ENCODE data around the gene SCAMP1.
"Not testable (repeated sequence)": the region's sequence is repeated elsewhere in the genome, so short reads cannot be mapped to it uniquely, and the experiment has no call there.

SCAMP1 gene

DNA sequence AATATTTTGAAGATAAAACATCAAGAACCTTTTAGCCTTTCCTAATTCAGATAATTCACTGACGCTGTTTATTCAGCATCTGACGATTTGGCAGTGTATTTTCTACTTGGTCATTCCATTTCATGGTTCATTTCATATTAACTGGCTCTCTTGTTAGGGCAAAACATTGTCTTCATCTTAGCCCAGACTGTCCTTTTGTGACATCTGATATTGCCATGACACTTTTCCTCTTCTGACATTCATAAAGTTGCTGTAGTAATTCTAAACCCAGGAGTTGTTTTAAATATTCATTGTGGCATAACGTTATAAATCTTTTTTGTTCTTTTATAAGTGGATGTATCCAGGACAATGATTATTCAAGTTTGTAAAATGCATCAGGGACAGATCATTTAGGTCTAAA, 1.8 kb downstream of the SCAMP1 start:
- DNase-seq: peak; percentile 43

DNA sequence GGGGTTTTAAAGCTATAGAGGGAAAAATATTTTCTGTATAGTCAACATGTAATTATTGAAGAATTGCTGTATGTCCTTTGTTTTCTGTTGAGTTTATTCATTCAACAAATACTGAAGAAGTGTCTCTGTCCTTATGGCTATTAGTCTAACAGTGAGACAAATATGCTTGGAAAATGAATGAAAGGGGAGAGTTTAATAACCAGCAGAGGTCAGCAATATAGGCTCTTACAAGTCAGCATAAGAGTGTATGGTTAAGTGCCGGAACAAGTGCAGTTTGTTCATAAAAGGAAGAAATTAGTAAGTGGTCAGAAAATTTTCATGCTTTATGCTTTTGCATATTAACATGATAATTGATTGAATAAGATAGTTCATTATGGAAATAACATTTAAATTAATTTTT, 3.6 kb downstream of the SCAMP1 start:
- no peak for DNase-seq

DNA sequence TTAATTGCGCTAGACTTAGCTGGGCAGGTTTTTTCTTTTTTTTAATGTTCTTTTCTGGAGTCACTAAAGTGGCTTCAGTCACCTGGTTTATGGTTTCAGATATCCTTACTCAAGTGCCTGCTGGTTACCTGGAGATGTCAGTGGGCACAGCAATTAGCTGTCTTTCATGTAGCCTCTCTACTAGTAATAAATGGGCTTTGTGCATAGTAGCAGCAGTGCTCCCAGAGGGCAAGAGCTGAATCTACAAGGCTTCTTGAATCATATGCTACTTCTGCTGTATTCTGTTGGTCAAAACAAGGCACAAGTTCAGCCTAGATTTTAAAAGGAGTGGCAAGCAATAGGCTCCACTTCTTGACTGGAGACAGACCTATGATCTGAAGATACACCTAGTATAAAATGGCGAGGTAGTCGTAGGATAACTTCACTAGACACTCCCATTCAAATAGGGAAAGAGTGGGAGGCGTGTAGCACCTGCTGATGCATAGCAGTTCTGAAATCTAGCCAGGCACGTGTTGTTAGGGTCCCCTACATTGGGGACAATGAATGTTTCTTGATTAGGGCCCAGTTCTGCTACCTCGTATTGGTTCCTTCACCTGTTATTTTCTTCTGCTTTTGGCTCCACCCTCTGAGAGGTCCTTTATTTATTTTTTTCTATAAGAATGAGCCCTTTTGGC, 7.0 kb downstream of the SCAMP1 start:
- DNase-seq: no peak

DNA sequence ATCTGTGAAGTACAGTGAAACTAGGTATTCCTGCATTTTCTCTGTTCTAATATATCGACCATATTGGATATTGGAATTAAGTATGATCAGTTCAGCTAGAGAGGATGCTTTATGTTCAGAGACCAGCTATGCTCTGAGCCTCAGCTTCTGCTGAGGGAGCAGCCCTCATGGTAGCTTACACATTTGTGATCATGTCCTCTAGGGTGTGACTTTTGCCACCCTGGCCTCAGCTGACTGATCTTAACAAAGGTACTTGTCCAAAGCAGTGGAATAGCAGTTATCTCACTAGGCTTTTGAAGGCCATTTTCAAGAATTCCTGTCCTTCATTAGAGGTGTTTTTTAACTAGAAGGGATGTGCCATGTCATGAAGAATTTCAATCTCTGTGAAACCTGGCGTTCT, 9.3 kb downstream of the SCAMP1 start:
- DNase-seq: no peak

DNA sequence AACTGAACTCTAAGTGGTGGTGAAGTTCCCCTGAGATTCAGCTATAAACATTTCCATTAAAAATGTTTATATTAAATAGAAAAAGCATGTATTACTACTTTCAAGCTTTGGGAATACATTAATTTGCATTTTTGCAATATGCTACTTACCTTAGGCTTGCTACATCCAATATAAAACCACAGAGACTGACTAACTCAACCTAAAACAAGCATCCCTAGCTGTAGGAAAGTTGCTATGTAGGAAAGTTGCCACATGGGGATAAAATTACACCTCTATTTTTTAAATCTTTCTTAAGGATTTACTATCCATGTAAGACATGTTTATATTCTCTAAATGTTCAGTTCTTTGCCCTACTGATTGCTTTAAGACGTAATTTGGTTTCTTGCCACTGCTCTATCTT, 12.8 kb downstream of the SCAMP1 start:
- no peak for DNase-seq

DNA sequence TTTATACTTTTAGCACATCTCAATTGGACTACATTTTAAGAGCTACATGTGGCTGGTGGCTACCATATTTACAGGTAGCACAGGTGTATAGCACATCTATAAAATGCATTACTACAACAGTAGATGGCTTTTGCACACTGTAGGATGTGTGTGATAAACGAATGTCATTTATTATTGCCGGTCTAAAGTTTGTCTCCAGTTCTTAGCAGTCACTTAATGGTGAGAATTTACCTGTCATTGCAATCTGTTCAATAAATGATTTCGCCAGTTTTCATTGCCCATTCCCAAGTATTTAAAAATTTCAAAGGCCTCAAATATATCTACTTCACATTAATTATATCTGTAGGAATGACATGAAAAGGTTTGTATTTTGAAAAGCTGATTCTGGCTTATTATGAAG, 15.9 kb downstream of the SCAMP1 start:
- DNase-seq: no peak

DNA sequence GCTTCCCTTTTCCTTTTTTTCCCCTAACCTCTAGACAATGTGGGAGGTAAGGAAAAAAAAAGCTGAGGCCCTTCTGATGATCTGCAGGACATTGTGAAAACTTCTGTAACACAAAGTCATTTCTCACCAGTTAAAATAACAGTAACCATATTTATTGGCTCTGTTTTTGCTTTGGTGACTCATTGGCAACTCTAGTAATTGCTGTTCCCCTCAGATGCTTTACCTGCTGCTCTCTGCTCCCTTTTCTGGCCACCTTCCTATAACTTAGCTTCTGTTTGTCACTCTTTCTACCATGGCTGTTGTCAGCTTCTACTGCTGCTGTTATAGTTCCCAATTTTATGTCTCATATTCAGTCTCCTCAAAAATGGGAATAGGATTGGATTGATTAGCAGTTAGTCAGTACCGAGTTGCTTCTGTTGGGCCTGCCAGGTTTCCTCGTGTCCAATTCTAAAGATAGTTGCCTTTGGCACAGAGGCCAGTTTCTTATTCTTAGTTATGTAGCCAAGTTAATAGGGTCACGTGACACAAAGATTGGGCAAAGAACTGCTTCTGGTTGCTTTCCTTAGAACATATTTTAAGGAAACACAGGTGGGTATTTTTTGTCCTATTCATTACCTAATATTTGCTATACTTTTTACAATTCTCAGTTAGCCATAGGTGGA, 16.8 kb downstream of the SCAMP1 start:
- peak; percentile 15 for DNase-seq

DNA sequence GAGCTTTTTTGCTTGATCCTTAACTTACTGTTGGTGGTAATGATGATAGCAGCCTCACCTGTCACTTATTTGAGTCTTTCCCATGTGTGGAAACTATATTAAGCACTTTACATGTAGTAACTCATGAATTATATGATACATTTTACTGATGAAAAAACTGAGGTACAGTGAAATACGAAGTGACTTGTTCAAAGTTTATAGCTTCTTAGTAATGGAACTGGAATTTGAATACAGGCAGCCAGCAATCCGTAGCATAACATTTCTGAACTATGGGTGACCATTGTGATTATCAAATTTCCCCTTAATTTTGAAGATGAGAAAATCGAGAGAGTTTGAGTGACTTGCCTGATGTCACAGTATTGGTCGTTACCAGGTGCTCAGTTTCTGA, 17.3 kb downstream of the SCAMP1 start:
- DNase-seq: no peak

DNA sequence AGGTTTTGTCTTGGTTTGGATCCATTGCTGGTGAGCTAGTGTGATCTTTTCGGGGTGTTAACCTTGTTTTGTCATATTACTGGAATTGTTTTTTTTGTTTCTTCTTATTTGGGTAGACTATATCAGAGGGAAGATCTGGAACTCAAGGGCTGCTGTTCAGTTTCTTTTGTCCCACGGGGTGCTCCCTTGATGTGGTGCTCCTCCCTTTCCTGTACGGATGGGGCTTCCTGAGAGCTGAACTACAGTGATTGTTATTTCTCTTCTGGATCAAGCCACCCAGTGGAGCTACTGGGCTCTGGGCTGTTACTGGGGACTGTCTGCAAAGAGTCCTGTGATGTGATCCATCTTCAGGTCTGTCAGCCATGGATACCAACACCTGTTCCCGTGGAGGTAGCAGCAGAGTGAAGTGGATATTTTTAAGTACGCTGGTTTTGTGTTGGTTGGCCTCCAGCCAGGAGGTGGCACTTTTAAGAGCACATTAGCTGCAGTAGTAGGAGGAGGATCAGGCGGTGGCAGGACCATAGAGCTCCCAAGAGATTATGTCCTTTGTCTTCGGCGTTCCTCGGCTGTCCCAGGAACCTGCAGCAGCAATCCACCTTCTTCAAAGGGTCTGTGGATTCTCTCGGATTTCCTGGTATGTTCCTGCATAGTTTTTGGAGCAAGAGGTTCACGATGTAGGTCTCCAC, 27.2 kb downstream of the SCAMP1 start:
- DNase-seq: no peak

DNA sequence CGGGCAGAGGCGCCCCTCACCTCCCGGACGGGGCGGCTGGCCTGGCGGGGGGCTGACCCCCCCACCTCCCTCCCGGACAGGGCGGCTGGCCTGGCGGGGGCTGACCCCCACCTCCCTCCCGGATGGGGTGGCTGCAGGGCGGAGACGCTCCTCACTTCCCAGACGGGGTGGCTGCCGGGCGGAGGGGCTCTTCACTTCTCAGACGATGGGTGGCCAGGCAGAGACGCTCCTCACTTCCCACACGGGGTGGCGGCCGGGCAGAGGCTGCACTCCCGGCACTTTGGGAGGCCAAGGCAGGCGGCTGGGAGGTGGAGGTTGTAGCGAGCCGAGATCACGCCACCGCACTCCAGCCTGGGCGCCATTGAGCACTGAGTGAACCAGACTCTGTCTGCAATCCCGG, 30.9 kb downstream of the SCAMP1 start:
- DNase-seq: not testable (repeated sequence)

DNA sequence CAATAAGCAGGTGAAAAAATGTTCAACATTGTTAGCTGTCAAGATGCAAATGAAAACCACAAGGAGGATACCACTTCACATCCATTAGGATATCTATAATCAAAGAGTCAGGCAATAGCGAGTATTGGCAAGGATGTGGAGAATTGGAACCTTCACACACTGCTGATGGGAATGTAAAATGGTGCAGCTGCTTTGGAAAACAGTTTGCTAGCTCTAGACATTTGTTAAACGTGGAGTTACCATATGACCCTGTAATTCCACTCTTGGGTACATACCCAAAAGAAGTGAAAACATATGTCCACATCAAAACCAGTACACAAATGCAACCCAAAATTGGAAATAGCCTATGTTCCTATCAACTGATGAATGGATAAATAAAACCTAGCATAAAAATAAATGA, 37.4 kb downstream of the SCAMP1 start:
- DNase-seq: no peak

DNA sequence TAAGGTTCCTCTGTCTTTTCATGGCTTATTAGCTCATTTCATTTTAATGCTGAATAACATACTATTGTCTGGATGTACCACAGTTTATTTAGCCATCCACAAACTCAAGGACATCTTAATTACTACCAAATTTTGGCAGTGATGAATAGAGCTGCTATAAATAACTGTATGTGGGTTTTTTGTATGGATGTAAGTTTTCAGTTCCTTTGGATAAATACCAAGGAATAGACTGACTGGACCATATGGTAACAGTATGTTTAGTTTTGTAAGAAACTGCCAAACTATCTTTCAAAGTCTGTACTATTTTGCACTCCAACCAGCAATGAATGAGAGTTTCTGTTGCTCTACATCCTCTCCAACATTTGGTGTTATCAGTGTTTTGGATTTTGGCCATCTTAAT, 38.7 kb downstream of the SCAMP1 start:
- DNase-seq: no peak

DNA sequence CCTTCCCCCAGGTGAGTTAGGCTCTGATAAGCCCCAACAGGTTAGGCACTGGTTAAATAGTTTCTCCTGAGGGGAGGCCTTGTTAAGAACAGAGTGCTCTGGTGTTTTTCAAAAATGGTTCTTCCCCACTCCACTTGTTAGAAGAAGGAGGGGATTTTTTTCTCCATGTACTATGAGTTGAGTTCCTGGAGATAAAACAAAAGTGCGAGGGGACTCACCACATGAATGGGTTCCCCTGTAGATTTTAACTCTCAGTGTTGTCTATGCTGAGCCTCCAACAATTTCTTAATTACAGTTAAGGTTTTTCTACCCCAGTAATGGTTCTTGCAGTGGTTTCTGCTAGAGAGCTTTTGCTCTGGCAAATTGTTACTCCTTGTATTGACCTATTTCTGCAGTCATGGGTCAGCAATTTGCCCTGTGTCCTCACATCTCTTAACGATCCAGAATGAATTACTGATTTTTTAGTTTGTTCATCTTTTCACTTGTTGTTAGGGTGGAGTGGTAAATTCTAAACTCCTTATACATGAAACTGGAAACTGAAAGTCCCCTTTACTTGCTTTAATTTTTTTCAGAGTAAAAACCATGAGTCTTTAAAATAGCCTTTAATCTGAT, 44.4 kb downstream of the SCAMP1 start:
- DNase-seq: no peak

DNA sequence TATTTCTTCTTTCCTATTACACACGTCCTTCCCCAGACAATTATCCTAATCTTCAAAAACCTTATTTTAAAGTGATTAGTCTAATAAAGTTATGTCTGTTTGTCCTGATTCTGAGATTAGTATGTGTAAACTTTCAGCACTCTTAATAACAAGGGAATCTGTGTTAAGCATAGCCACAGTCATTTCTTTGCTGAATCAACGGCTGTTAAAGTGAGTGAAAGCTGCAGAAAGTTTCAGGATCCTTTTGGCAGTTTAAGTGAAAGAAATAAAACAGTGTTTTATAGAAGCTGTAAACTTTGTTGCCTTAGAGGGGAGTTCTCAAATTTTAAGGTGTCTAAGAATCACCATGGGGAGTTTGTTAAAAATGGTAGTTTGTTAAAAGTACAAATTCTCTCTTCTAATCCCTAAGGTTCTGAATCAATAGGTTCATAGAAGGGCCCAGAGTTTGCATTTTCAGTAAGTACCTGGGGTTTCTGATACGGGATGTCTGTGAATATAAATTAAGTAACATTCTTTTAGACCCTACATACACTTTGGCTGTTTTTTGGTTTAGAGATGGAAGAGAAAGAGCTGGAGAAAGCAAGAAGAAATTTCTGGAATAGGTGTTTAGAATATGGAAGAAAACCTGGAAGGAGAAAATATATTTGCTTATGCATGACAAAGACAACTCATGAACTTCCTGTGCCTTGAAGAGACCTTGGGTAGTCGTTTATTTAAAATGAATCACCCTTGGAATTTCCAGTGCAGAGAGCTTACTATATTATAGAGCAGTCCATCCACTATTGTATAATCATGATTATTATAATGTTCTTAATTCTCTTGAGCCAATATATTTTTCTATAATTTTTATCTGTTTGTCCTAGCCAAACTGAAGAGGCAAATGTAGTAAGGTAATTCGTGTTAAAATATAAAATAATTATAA, 45.7 kb downstream of the SCAMP1 start:
- DNase-seq: peak; percentile 49

DNA sequence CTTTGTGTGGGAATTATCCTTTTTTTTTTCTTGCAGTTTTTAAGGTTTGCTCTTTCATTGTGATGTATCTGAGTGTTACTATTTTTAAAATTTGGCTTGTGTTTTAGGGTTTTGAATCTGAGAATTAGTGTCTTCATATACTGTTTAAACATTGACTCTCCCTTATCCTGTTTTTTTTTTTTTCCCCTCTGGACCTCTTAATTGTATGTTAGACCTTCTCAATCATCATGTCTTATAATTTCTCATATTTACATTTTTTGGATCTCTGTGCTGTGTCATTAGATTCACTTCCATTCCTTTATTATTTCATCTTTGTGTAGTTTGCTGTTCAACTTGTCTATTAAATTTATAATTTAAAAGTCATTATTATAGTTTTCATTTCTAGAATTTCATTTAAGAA, 47.0 kb downstream of the SCAMP1 start:
- no peak for DNase-seq

DNA sequence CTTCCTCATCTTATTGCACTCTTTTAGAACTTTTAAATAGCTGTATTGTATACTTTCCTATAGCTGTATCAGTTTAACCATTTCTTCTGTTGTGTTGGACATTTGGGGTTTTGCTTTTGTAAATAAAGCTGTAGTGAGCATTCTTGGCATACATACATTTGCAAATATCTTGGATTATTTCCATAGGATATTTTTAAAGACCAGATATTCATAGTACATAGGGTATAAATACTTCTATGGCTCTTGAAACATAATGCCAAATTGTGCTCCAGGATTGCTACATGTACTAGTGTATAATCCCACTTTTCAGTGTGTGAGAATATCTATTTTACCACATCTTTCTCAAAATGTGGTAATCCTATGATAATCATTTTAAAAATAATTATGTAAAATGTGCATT, 51.2 kb downstream of the SCAMP1 start:
- no peak for DNase-seq

DNA sequence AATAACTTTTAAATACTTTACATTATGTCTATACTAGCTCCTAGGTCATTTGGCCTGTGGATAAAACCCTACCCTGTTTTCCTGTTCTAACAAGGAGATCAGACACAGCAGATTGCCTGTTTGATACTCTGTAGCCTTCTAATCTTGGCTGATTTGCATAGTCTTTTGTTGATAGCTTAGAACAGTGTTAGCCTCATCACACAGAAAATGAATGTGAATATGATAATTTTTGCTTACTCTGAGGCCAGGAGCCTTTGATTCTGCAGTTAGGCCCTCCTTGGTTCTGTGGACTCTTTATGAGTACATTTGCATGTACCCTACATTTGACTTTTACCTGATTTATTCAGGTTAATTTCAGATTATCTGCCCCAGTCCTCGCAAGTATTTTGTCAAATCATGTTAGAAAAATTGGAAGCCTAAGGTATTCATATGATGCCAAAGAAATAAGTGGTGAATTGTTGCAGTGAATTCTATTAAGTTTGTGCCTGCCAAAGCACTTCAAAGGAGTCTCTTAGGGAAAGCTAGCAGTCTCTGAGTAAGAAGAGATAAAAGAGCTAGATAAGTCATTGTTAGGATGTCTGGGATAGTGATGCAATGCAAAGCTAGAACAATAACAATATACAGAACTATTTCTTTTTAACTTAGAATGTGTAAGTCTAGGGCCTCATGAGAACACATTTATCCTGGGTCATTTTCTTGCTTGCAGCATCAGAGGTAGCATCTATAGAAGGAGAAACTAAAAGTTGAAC, 56.4 kb downstream of the SCAMP1 start:
- DNase-seq: no peak

DNA sequence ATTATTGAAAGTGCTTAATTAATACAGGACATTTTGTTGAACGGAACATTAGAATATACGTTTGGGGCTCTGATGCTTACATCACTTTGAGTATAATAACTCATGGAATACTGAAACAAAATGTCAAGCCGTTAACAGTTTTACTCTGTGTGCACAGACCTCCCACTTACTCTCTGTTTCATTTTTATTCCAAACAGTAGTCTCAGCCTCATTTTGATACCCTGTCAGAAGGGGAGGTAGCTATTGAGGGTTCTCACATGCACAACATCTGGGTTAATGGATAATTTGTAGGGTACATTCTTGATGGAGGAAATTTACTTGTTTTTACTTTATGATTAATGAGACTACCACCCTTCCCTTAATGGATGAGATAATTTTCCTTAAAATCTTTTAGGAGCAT, 59.0 kb downstream of the SCAMP1 start:
- no peak for DNase-seq

DNA sequence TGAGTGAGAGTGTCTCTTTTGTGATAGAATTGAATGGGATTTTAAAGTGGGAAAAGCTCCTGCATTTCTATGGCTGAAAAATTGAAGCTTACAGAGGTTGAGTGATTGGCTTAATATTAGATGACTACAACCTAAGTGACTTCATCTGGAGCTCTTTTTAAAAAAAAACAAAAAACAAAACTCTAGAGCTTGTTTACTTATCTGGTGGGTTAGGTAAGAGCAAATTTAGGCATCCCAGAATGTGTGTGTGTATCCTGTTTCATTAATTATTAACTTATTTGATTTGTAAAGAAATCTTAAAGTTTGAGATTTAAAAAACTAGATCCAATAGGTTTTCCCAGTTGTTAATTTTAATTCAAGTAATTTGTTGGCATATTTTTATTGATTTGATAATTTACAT, 60.1 kb downstream of the SCAMP1 start:
- DNase-seq: no peak

DNA sequence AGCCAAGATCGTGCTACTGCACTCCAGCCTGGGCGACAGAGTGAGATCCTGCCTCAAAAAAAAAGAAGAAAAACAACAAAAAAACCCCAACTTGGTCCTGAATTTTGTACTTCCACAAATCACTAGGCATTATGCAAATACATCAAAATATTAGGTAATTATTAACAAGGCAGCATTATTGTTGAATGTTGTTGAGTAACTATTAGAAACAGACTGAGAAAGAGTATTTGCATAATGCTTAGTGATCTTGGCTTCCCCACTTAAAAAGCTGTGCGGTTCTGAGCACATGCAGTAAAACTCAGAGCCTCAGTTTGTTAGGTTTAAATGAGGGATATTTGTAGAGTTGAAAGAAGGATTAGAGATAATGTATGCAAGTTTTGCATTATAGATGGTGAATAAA, 64.2 kb downstream of the SCAMP1 start:
- DNase-seq: no peak

DNA sequence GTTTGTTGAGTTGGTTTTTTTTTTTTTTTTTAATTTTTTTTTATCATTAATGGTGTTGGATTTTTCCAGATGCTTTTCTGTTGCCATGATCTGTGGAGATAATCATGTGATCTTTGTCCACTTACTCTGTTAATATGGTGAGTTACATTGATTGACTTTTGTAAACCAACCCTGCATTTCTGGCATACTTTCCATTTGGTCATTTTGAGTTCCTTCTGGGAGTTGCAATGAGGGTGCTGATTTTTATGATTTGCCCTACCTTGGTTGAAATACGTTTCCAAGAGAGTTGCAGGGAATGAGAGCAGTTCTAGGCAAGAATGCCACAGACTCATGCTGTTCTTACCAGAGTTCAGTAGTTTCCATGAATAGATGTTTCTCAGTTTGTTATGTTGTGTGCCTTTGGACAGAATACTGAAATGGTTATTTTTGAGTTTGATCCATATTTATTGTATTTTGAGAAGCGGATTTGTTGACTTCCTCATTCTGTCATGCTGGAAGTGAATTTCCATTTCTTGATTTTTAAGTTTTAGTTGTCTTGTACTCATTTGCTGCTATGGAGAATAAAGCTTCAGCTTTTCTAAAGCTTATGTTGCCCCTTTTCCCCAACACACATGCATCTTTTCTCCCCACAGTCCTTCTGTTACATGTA, 69.0 kb downstream of the SCAMP1 start:
- no peak for DNase-seq

DNA sequence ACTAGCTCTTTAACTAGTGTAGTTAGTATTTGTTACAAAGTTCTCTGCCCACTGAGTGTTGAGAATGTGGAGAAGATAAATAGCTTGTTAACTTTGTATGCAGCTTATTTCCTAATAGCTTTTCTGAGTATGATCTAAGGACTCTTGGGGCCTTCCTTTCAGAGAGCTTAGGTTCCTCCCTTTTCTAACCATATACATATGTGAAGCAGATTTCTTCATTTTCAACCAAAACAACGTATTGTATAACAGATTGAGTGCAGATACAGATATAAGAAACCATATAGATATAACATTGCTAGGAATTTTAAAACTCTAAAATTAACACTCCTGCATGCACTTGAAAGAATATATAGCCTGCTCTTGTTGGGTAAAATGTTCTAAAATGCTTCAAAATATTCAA, 70.4 kb downstream of the SCAMP1 start:
- DNase-seq: no peak

Measured in kidney glomerular epithelial cell (primary cell).